HepG2 (cell line): Measurements from ENCODE around the gene CD207. TPM values are rescaled to one million over a fixed set of nuclear protein-coding genes. Genes with fewer than 3 reads are reported as not detected.

Experiments
- AHR ChIP-seq: IDR thresholded peaks from 2 replicates; pipeline ENCODE4 v1.6.1; 2018; ENCODE audit warnings: missing genetic modification reagents, missing compliant biosample characterization
- ARID2 ChIP-seq: sonication (generic); formaldehyde crosslinking; IDR thresholded peaks from 2 replicates; pipeline ENCODE4 v1.8.1; 2022; ENCODE audit warnings: mild to moderate bottlenecking, missing genetic modification reagents, borderline replicate concordance
- ATF2 ChIP-seq: sonication (generic); formaldehyde crosslinking; IDR thresholded peaks from 2 replicates; pipeline ENCODE4 v1.4.0; 2020; ENCODE audit warnings: missing genetic modification reagents
- CBX5 ChIP-seq: sonication (generic); formaldehyde crosslinking; IDR thresholded peaks from 2 replicates; pipeline ENCODE4 v1.4.0; 2020; ENCODE audit warnings: missing genetic modification reagents, borderline replicate concordance
- ETV6 ChIP-seq: sonication (generic); formaldehyde crosslinking; conservative IDR thresholded peaks from 2 replicates; pipeline ENCODE4 v1.4.0; 2020; ENCODE audit warnings: missing genetic modification reagents
- HES4 ChIP-seq: sonication (generic); formaldehyde crosslinking; IDR thresholded peaks from 2 replicates; pipeline ENCODE4 v1.9.0; 2021; ENCODE audit warnings: mild to moderate bottlenecking, missing genetic modification reagents, borderline replicate concordance
- LRRFIP1 ChIP-seq: sonication (generic); formaldehyde crosslinking; conservative IDR thresholded peaks from 2 replicates; pipeline ENCODE4 v1.4.0; 2020; ENCODE audit warnings: missing genetic modification reagents
- NFYC ChIP-seq: IDR thresholded peaks from 2 replicates; pipeline ENCODE4 v1.6.1; 2016; ENCODE audit warnings: missing genetic modification reagents, missing compliant biosample characterization
- ONECUT2 ChIP-seq: sonication (generic); formaldehyde crosslinking; IDR thresholded peaks from 2 replicates; pipeline ENCODE4 v1.4.0; 2020; ENCODE audit warnings: missing genetic modification reagents
- SIN3A ChIP-seq: IDR thresholded peaks from 2 replicates; pipeline ENCODE4 v1.6.1; 2011; ENCODE audit warnings: low read depth, mild to moderate bottlenecking, control low read depth, low read length, borderline replicate concordance
- ZNF160 ChIP-seq: sonication (generic); formaldehyde crosslinking; IDR thresholded peaks from 2 replicates; pipeline ENCODE4 v1.8.0; 2022; ENCODE audit warnings: mild to moderate bottlenecking, inconsistent platforms, missing genetic modification reagents
- ZNF292 ChIP-seq: sonication (generic); formaldehyde crosslinking; IDR thresholded peaks from 2 replicates; pipeline ENCODE4 v1.8.1; 2022; ENCODE audit warnings: mild to moderate bottlenecking, low read depth, missing genetic modification reagents, borderline replicate concordance
- ZNF331 ChIP-seq: sonication (generic); formaldehyde crosslinking; IDR thresholded peaks from 2 replicates; pipeline ENCODE4 v1.4.0; 2020; ENCODE audit warnings: missing genetic modification reagents
- ZNF484 ChIP-seq: sonication (generic); formaldehyde crosslinking; IDR thresholded peaks from 2 replicates; pipeline ENCODE4 v1.5.1; 2020; ENCODE audit warnings: mild to moderate bottlenecking, low read depth, missing genetic modification reagents, borderline replicate concordance
- ZNF530 ChIP-seq: sonication (generic); formaldehyde crosslinking; IDR thresholded peaks from 2 replicates; pipeline ENCODE4 v1.5.0; 2020; ENCODE audit warnings: low read depth, mild to moderate bottlenecking, missing genetic modification reagents
- ZNF546 ChIP-seq: sonication (generic); formaldehyde crosslinking; conservative IDR thresholded peaks from 2 replicates; pipeline ENCODE4 v1.8.1; 2023; ENCODE audit warnings: mild to moderate bottlenecking, missing genetic modification reagents
- polyA plus RNA-seq, 8 experiments: library from polyadenylated mRNA; depleted of rRNA in 3 of 8; stranded (reverse) in 7 of 8; unstranded in 1 of 8; fragments of >200 nt; fragmentation: Illumina TruSeq in 4 of 8; extraction: Trizol in 4 of 8; gene quantifications; 2 replicates each; pipeline versions ENCODE4 v1.2.1 to v1.2.3, GENCODE V29; 2011 to 2016; ENCODE audit warnings: low read depth in 4 of 8, missing spikeins in 1 of 8, mixed read lengths in 1 of 8; ENCODE audit not compliant: insufficient read depth in 1 of 8
- total RNA-seq, 5 experiments: library from RNA; depleted of rRNA; stranded (reverse); fragments of >200 nt; fragmentation: Illumina TruSeq; extraction: Trizol; gene quantifications; 2 replicates each; pipeline ENCODE4 v1.2.3, GENCODE V29; 2016; ENCODE audit warnings: low read depth in 1 of 5
- TF ChIP-seq, protein P1 (sequence below): sonication (generic); formaldehyde crosslinking; IDR thresholded peaks from 2 replicates; pipeline ENCODE4 v1.8.0; 2022; ENCODE audit warnings: mild to moderate bottlenecking, missing genetic modification reagents, borderline replicate concordance
- TF ChIP-seq, protein P2 (sequence below): sonication (generic); formaldehyde crosslinking; IDR thresholded peaks from 2 replicates; pipeline ENCODE4 v1.5.0; 2020; ENCODE audit warnings: mild to moderate bottlenecking, missing genetic modification reagents, moderate library complexity

The CD207 gene
- total and polyA plus RNA-seq, 2 of the 13 experiments (the other 11 are each of a cell fraction or from before 2014, with no cell fraction given) = 0.09 to 0.15 TPM

DNA sequence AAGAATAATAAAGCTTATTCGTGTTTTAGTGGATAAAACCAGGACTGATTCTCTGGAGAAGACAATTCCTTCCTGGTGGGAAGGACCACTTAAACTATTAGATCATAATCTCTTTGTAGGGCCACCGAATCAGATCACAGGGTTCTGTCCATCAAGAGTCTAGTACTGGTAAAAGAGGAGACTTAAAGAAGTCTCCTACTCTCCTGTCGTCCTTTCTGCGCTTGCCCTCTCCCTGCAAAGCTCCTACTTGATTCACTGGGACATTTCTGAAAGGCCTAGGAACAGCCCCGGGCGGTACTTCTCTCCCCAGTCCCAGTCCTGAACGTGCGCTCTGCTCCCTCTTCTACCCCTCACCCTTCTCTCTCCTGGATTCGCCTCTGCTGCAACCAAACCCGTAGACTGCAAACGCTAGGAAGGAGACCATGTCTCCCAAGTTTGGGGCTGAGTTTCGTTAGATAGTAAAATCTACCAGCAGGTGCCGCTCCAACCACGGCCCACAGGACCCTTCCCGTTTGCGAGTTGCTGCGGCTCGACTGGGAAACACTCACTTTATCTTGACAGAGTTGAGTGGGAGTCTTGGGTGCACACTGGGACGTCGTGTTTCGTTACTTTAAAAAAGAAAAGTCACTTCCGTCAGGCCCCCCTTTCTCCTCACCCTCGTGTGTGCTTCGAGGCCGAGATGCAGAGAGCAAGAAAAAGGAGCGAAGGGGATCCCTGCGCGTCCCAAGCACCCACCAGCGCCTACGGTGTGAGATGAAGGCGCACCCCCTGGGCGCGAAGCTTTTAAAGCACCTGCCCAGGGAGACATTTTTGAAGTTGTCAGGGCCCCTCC lies 46.1 kb downstream of the CD207 start (continued):
- TF ChIP-seq ATF2 (CRISPR knock-in tag) = peak; percentile 71; the same call in 1 of the 2 replicates
- TF ChIP-seq LRRFIP1 (CRISPR knock-in tag) = no peak
- TF ChIP-seq, protein P1, sequence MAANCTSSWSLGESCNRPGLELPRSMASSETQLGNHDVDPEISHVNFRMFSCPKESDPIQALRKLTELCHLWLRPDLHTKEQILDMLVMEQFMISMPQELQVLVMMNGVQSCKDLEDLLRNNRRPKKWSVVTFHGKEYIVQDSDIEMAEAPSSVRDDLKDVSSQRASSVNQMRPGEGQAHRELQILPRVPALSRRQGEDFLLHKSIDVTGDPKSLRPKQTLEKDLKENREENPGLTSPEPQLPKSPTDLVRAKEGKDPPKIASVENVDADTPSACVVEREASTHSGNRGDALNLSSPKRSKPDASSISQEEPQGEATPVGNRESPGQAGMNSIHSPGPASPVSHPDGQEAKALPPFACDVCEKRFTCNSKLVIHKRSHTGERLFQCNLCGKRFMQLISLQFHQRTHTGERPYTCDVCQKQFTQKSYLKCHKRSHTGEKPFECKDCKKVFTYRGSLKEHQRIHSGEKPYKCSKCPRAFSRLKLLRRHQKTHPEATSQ (CRISPR knock-in tag) = no peak
- no peak for TF ChIP-seq ZNF292 (CRISPR knock-in tag)
- peak; percentile 65; the same call in 1 of the 2 replicates for TF ChIP-seq ZNF331 (CRISPR knock-in tag)
- 0 out of 2 replicates have a peak, but pooled peaks have one; percentile 74 for TF ChIP-seq AHR
- TF ChIP-seq, protein P2, sequence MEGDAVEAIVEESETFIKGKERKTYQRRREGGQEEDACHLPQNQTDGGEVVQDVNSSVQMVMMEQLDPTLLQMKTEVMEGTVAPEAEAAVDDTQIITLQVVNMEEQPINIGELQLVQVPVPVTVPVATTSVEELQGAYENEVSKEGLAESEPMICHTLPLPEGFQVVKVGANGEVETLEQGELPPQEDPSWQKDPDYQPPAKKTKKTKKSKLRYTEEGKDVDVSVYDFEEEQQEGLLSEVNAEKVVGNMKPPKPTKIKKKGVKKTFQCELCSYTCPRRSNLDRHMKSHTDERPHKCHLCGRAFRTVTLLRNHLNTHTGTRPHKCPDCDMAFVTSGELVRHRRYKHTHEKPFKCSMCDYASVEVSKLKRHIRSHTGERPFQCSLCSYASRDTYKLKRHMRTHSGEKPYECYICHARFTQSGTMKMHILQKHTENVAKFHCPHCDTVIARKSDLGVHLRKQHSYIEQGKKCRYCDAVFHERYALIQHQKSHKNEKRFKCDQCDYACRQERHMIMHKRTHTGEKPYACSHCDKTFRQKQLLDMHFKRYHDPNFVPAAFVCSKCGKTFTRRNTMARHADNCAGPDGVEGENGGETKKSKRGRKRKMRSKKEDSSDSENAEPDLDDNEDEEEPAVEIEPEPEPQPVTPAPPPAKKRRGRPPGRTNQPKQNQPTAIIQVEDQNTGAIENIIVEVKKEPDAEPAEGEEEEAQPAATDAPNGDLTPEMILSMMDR = peak; percentile 99
- no peak for TF ChIP-seq ONECUT2 (CRISPR knock-in tag)
- no peak for TF ChIP-seq SIN3A
- no peak for TF ChIP-seq HES4 (CRISPR knock-in tag)
- no peak for TF ChIP-seq ZNF546 (CRISPR knock-in tag)
- no peak for TF ChIP-seq ZNF160
- peak; percentile 73; the same call in 1 of the 2 replicates for TF ChIP-seq CBX5 (CRISPR knock-in tag)
- 0 out of 2 replicates have a peak, but pooled peaks have one; percentile 58 for TF ChIP-seq ARID2 (CRISPR knock-in tag)
- no peak for TF ChIP-seq ZNF530
- TF ChIP-seq NFYC (CRISPR knock-in tag) = no peak
- no peak for TF ChIP-seq ETV6 (CRISPR knock-in tag)
- TF ChIP-seq ZNF484 (CRISPR knock-in tag) = no peak
